Type B pancreatic cell (in vitro differentiated cells): Measurements from ENCODE around the gene SYT8. TPM values are rescaled to one million over a fixed set of nuclear protein-coding genes. Genes with fewer than 3 reads are reported as not detected.
"Not testable (repeated sequence)": the region's sequence is repeated elsewhere in the genome, so short reads cannot be mapped to it uniquely, and the experiment has no call there.

Experiments used
- DNase-seq: peaks from one replicate; pipeline ENCODE4 v3.0.0; 2021; ENCODE audit warnings: mixed read lengths; ENCODE audit not compliant: unreplicated experiment; ENCODE audit errors: extremely low spot score
- H3K27ac Mint-ChIP-seq: 2 replicates; pipeline ENCODE4 v1.8.0; 2021; ENCODE audit warnings: mild to moderate bottlenecking, mixed read lengths
- H3K27me3 Mint-ChIP-seq: 2 replicates; pipeline ENCODE4 v1.8.0; 2021; ENCODE audit warnings: mixed read lengths
- H3K36me3 Mint-ChIP-seq: 2 replicates; pipeline ENCODE4 v1.8.0; 2021; ENCODE audit warnings: mixed read lengths
- H3K4me1 Mint-ChIP-seq: one replicate; pipeline ENCODE4 v1.8.0; 2021; ENCODE audit warnings: mixed read lengths; ENCODE audit not compliant: unreplicated experiment
- H3K4me3 Mint-ChIP-seq: 2 replicates; pipeline ENCODE4 v1.8.0; 2021; ENCODE audit warnings: mild to moderate bottlenecking, mixed read lengths
- H3K9me3 Mint-ChIP-seq: 2 replicates; pipeline ENCODE4 v1.8.0; 2021; ENCODE audit warnings: mixed read lengths
- total RNA-seq: library from RNA; stranded (reverse); gene quantifications from 2 replicates; pipeline ENCODE4 v1.2.1, GENCODE V29; 2021; ENCODE audit warnings: low replicate concordance
- TF ChIP-seq, protein P1 (sequence below): fragments of 200-600 bp; sonication (generic); conservative IDR thresholded peaks from 2 replicates; pipeline ENCODE4 v1.5.0; 2021; ENCODE audit warnings: antibody characterized with exemption, mild to moderate bottlenecking

The SYT8 gene
- total RNA-seq, 1 donor from 2014 or later = 4.5 TPM

DNA sequence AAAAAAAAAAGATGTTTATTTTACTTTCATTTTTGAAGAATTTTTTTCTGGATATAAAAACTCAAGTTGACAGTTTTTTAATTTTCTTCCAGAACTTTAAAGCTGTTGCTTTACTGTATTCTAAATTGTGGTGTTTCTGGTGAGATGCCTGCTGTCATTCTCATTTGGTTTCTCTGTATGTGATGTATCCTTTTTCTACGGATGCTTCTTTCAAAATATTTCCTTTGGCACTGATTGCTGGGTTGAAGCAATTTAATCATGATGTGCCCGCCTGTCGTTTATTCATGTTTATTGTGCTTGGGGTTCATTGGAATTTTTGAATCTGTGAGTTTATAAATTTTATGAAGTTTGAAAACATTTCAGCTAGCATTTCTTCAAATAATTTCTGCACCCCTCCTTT is 41.7 kb upstream of the SYT8 start:
- Mint-ChIP-seq H3K4me1 (peaks cover 8% of the 10 kb centered on the region), H3K4me3 (no peak overlapping the region), H3K27ac (no peak overlapping the region), H3K9me3 (no peaks in the 10 kb centered on the region), H3K27me3 (peaks cover 36% of the 10 kb centered on the region), H3K36me3 (no peaks in the 10 kb centered on the region)
- no peak for DNase-seq
- TF ChIP-seq, protein P1, sequence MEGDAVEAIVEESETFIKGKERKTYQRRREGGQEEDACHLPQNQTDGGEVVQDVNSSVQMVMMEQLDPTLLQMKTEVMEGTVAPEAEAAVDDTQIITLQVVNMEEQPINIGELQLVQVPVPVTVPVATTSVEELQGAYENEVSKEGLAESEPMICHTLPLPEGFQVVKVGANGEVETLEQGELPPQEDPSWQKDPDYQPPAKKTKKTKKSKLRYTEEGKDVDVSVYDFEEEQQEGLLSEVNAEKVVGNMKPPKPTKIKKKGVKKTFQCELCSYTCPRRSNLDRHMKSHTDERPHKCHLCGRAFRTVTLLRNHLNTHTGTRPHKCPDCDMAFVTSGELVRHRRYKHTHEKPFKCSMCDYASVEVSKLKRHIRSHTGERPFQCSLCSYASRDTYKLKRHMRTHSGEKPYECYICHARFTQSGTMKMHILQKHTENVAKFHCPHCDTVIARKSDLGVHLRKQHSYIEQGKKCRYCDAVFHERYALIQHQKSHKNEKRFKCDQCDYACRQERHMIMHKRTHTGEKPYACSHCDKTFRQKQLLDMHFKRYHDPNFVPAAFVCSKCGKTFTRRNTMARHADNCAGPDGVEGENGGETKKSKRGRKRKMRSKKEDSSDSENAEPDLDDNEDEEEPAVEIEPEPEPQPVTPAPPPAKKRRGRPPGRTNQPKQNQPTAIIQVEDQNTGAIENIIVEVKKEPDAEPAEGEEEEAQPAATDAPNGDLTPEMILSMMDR = no peak

DNA sequence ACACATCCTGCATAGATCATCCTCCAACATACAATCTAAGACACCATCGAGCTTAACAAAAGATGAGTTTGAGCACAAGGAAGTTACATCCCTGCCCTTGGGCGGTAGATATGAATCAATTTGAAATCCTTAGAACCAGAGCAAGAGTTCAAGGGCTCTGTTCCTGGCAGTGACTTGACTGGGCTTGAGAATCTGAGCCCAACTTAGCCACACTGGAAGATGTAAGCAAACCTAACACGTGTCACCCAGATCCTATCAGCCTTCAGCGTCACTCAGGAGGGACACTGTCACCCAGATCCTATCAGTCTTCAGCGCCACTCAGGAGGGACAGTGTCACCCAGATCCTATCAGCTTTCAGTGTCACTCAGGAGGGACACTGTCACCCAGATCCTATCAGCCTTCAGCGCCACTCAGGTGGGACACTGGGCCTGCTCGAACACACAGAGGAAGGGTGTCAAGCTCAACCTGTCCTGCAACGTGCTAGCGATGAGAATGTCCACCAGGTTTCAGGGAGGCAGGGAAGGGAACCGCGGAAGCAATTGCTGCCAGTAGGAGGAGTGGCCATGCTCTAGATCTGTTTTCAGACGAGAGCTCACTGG is 38.3 kb upstream of the SYT8 start:
- Mint-ChIP-seq H3K36me3 (no peaks in the 10 kb centered on the region), H3K27me3 (peaks cover 39% of the 10 kb centered on the region), H3K27ac (peak overlapping the region; percentile 86), H3K4me1 (peaks cover 8% of the 10 kb centered on the region), H3K4me3 (peak overlapping the region; percentile 10), H3K9me3 (no peaks in the 10 kb centered on the region)
- TF ChIP-seq, protein P1 = no peak
- DNase-seq = no peak

DNA sequence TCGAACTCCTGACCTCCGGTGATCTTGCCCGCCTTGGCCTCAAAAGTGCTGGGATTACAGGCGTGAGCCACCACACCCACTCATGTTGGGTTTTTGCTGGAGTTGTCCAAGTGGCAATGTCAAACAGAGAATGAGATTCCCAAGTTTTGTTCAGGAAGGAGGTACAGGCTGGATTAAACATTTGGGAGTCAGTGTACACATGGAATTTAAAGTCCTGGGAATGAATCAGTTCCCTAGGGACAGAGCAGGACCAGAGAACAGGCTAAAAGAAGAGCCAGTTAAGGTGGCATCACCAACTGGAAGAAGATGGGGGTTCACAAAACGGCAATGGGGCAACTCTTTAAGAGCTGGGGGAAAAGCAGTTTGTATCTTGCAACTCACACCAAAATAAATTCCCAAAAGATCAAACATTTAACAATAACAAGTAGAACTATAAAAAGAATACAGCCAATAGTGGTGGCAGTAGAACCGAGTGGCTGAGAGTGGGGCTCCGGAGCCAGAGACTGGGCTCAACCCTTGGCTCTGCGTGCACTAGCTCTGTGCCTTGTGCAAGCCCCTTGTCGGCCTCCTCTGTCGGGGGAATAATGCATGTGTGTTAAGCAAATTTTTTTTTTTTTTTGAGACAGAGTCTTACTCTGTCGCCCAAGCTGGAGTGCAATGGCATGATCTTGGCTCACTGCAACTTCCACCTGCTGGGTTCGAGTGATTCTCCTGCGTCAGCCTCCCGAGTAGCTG is 37.2 kb upstream of the SYT8 start:
- no peaks in the 10 kb centered on the region for H3K36me3 Mint-ChIP-seq
- H3K27me3 Mint-ChIP-seq = peaks cover 32% of the 10 kb centered on the region
- no peak overlapping the region for H3K4me3 Mint-ChIP-seq
- TF ChIP-seq, protein P1 = no peak
- no peaks in the 10 kb centered on the region for H3K9me3 Mint-ChIP-seq
- DNase-seq = no peak
- H3K4me1 Mint-ChIP-seq = peaks cover 8% of the 10 kb centered on the region
- no peak overlapping the region for H3K27ac Mint-ChIP-seq

DNA sequence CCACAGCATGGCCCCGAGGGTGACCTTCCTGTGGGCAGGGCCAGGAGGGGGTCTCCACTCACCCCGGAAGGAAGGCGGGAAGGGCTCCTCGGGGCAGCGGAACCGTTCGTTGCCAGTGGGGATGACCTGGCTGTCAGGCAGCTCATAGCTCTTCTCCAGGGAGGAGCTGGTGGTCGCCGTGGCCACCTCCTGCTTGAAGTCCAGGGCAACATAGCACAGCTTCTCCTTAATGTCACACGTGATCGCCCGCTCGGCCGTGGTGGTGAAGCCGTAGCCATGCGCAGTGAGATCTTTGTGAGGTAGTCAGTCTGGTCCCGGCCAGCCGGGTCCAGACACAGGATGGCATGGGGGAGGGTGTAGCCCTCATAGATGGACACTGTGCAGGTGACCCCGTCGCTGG is 31.5 kb upstream of the SYT8 start:
- DNase-seq = no peak
- Mint-ChIP-seq H3K27ac (no peak overlapping the region), H3K4me3 (no peak overlapping the region), H3K9me3 (no peaks in the 10 kb centered on the region), H3K36me3 (no peaks in the 10 kb centered on the region), H3K4me1 (no peaks in the 10 kb centered on the region), H3K27me3 (peaks cover 11% of the 10 kb centered on the region)
- TF ChIP-seq, protein P1 = no peak

DNA sequence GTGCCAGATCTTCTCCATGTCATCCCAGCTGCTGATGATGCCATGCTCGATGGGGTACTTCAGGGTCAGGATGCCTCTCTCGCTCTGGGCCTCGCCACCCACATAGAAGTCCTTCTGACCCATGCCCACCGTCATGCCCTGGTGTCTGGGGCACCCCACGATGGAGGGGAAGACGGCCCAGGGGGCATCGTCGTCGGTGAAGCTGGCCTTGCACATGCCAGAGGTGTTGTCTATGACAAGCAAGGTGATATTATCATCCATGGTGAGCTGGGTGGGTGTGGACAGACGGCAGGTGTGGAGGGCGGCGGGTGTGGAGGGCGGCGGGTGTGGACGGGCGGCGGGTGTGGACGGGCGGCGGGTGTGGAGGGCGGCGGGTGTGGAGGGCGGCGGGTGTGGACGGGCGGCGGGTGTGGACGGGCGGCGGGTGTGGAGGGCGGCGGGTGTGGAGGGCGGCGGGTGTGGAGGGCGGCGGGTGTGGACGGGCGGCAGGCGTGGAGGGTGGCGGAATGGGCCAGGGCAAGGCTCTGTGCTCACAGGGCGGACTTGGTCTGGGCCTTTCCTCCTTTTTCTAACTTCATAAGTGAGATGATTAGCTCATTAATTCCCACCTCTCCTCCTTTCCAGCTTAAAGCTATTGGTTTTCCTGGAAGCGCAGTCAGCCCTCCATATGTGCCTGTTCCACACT is 30.8 kb upstream of the SYT8 start:
- H3K27ac Mint-ChIP-seq, H3K4me3 Mint-ChIP-seq, H3K27me3 Mint-ChIP-seq, H3K9me3 Mint-ChIP-seq, DNase-seq, H3K36me3 Mint-ChIP-seq, H3K4me1 Mint-ChIP-seq: not testable (repeated sequence)

DNA sequence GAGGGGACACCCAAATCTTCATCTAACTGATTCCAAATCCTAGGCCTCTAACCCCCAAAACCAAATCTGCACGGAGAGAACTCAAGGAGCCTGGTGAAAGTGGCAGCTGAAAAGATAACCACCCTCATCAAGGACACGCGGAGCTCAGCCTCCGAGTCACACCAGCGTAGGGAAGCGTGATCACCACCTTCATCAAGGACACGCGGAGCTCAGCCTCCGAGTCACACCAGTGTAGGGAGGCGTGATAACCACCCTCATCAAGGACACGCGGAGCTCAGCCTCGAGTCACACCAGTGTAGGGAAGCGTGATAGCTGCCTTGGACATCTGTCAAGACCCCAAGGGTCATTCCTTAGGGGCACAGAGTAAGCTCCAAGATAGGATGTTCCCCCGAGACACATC is 29.3 kb upstream of the SYT8 start:
- peaks cover 10% of the 10 kb centered on the region for H3K27me3 Mint-ChIP-seq
- H3K36me3 Mint-ChIP-seq = no peaks in the 10 kb centered on the region
- H3K4me3 Mint-ChIP-seq = no peak overlapping the region
- TF ChIP-seq, protein P1 = no peak
- no peaks in the 10 kb centered on the region for H3K4me1 Mint-ChIP-seq
- H3K9me3 Mint-ChIP-seq = no peaks in the 10 kb centered on the region
- no peak for DNase-seq
- H3K27ac Mint-ChIP-seq = no peak overlapping the region
